Stromal cell of bone marrow (primary cell): ENCODE data around the gene SLC47A1.

Experiments used
- DNase-seq: peaks from one replicate; pipeline ENCODE4 v3.0.0-alpha.2; 2012; ENCODE audit warnings: low read depth

The SLC47A1 gene

DNA sequence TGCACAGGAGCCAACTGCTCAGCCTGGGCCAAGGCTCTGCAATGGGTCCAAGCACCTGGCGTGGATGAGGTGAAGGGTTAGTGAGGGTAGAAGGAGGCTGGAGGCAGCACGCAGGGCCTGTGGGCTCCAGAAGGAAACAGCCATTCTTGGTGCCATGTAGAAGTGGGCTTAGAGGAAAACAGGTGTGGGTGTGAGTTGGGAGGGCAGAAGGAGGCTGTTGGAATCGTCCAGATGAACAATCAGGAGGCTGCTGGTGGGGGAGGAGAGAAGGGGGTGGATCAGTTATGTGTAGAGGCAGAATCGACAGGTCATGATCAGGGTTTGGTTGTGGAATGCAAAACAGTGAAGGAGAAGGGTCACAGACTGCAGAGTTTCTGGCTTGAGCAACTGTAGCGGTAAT, 63.2 kb downstream of the SLC47A1 start:
- no peak for DNase-seq

DNA sequence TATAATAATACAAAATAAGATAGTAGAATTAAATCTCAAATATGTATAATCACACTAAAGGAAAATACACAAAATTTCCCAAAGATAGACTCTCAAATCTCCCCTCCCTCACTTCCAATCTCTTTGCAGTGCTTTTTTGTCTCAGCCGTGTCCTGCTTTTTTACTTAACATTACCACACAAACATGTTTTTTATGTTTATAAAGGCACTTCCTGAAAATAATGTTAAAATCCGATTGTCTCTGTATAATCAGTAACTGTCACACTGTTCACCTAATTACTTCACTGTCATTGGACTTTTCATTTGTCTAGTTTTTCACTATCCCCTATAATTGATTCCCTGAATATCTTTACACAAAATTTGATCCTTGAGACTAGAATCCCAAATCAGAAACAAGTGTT, 76.7 kb downstream of the SLC47A1 start:
- DNase-seq: no peak

GRCh38 chr17:19610879-19611278, 77.2 kb downstream of the SLC47A1 start:
- DNase-seq: no peak

- DNase-seq: no peak
Measured at GRCh38 chr17:19613979-19614378, 80.3 kb downstream of the SLC47A1 start.

GRCh38 chr17:19614900-19615299, 81.2 kb downstream of the SLC47A1 start:
- no peak for DNase-seq

DNA sequence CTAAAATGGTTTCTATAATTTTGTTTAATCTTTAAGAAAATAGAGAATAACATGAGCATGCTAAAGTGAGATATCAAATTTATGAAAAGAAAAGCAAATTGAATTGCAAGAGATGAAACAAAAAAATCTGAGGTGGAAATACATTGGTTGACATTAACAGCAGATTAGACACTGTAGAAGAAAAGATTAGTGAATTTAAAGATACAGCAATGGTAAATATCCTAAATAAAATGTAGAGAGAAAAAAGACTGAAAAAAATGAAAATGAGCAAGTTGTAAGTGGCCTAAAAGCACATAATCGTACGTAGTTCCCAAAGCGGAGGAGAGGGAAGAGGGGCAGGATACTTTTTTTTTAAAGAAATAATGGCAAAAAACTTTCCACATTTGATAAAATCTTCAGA, 84.4 kb downstream of the SLC47A1 start:
- no peak for DNase-seq

- DNase-seq: no peak
Measured at GRCh38 chr17:19619705-19620325, 86.2 kb downstream of the SLC47A1 start.

DNA sequence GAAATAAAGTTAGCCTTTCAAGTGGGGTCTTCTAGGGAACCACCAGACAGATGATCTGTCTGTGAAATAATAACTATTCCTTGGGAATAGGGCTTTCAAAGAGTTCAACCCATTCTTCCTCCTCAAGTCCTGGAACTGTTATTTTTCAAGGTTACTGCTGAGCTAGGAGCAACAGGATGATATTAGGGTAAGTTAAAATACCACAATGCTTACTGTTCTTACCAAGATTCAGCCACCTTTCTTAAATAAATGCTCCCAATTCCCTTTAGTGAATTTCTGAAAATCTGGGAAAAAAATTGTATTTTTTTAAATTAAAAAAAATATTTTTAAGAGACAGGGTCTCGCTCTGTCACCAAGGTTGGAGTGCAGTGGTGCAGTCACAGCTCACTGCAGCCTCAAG, 88.0 kb downstream of the SLC47A1 start:
- DNase-seq: no peak

DNA sequence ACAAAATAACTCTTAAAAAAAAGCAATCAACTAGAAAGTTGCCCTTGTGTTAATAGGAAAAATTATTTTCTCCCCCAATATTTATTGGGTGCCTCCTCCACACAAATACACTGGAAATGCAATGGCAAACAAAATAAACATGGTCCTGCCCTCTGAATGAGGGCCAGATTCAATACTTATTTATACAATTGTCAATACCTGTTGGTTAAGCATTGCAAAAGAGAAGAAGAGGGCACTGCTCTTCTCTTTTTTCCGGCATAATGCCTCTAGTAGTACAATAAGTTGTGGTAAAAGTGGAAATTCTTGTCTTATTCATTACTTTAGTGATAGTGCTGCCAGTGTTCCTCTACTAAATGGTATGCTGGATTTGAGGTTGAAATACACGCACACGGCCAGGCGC, 92.4 kb downstream of the SLC47A1 start:
- DNase-seq: no peak
